Measurements from ENCODE around the gene SLC48A1.
A peak's percentile ranks its signal among the peaks of the same experiment; 100 is the strongest.

SLC48A1 gene

DNA sequence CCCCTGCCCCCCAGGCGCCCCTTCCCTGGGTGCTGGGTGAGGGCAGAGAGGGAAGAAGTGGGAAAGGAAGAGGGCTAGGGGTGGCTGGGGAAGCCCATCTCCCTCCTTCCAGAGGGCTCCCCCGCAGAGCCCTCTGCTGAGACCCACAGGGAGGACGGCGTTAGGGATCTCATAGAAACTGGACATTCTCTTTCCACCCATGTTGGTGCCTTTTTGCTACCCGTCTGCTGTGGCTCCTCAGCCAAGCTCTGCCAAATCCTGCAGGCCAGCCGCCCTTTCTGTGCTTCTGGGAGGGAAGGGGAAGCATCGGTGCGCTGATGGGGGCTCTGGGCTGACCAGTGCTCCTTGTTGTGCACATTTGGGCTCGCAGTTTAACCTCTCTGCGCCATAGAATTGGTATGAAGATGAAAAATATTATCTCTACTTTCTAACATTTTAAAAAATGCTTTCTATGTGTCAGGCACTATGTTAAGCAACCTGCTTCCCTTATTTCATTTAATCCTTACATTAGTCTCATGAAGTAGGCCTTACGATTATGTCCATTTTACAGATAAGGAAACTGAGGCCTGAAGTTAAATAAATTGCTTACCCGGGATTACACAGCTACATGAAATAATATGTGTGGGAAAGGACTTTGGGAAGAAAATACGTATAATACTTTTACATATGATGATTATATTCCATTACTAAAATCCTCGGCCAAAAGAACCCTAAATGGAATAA, 981 bp downstream of the SLC48A1 start:
- TF ChIP-seq, protein P1, sequence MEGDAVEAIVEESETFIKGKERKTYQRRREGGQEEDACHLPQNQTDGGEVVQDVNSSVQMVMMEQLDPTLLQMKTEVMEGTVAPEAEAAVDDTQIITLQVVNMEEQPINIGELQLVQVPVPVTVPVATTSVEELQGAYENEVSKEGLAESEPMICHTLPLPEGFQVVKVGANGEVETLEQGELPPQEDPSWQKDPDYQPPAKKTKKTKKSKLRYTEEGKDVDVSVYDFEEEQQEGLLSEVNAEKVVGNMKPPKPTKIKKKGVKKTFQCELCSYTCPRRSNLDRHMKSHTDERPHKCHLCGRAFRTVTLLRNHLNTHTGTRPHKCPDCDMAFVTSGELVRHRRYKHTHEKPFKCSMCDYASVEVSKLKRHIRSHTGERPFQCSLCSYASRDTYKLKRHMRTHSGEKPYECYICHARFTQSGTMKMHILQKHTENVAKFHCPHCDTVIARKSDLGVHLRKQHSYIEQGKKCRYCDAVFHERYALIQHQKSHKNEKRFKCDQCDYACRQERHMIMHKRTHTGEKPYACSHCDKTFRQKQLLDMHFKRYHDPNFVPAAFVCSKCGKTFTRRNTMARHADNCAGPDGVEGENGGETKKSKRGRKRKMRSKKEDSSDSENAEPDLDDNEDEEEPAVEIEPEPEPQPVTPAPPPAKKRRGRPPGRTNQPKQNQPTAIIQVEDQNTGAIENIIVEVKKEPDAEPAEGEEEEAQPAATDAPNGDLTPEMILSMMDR (IDR thresholded peaks at IDR 0.05; ENCODE audit: insufficient read depth, low read length, poor library complexity, severe bottlenecking): no peak
- DNase-seq (ENCODE audit: extremely low read depth, insufficient read length): no peak
- peak overlapping the region; percentile 61 for H3K4me3 ChIP-seq (replicated peaks; ENCODE audit: low read depth, low read length)

DNA sequence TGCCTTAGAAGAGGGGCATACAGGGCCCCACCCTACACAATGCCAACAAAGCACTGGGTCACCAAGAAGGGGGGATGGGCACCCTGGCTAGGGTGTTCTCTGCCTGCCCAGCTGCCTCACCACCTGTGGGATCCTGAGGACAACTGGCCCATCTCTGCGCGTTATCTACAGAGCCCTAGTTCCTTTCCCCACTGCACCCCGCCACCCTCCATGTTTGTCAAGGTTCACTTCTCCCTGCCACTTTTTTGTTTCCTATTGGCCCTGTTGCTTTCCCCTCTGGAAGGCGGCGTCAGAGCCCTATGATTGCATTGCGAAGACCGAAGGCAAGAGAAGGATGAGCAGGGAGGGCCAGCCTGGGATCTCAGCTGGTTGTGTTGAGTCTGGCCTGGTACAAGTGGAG, 1.6 kb downstream of the SLC48A1 start:
- no peaks in the 10 kb centered on the region for H3K27me3 ChIP-seq (replicated peaks; ENCODE audit: control insufficient read depth, insufficient read depth, low read length)
- TF ChIP-seq, protein P1 (IDR thresholded peaks at IDR 0.05; ENCODE audit: insufficient read depth, low read length, poor library complexity, severe bottlenecking): no peak
- H3K4me3 ChIP-seq (replicated peaks; ENCODE audit: low read depth, low read length): no peak overlapping the region
- no peak for DNase-seq (ENCODE audit: extremely low read depth, insufficient read length)
- no peaks in the 10 kb centered on the region for H3K36me3 ChIP-seq (ENCODE audit: control insufficient read depth, insufficient read depth, low read length)

More for the DNA sequence above, 981 bp downstream of the SLC48A1 start:
- Histone ChIP-seq H3K36me3 (ENCODE audit: control insufficient read depth, insufficient read depth, low read length) (no peaks in the 10 kb centered on the region), H3K27me3 (replicated peaks; ENCODE audit: control insufficient read depth, insufficient read depth, low read length) (no peaks in the 10 kb centered on the region)

DNA sequence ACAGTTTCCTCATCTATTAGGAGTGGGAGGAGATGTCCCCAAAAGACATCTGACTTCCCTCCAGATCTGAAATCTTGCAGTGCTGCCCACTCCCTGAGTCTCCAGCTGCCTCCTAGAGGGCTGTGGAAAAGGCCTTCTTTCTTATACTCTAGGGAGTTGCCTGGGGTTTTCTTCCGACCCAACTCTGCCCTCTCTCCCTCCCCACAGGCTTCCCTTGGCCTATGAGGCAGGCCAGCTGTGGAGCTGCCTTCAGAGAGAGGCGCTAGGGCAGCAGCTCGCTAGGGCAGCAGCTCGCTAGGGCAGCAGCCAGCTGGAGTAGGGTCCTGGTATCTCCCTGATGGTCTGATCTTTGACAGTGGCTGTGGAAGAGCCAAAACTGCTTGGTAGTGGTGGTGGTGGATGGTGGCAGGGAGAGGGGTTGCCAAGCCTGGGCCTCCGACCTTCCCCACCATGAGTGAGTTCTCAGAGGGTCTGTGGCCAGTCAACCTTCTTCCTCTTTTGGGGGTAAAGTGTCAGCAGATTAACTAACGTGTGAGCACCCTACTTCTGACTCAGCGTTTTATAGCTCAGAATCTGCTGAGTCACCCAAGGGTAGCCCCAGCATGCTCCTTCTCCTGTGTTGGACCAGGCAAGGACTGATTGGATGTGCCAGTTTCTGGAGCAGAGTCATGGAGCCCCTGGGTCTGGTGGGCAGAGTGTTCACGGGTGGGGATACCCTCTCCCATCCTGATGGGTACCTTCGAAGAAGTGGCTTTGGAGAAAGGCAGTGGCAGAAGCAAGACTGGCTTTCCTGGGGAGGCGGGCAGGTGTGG, 2.3 kb downstream of the SLC48A1 start:
- DNase-seq (ENCODE audit: extremely low read depth, insufficient read length): no peak
- Histone ChIP-seq H3K36me3 (ENCODE audit: control insufficient read depth, insufficient read depth, low read length) (no peaks in the 10 kb centered on the region), H3K27me3 (replicated peaks; ENCODE audit: control insufficient read depth, insufficient read depth, low read length) (no peaks in the 10 kb centered on the region), H3K4me3 (replicated peaks; ENCODE audit: low read depth, low read length) (no peak overlapping the region)
- TF ChIP-seq, protein P1 (IDR thresholded peaks at IDR 0.05; ENCODE audit: insufficient read depth, low read length, poor library complexity, severe bottlenecking): no peak

DNA sequence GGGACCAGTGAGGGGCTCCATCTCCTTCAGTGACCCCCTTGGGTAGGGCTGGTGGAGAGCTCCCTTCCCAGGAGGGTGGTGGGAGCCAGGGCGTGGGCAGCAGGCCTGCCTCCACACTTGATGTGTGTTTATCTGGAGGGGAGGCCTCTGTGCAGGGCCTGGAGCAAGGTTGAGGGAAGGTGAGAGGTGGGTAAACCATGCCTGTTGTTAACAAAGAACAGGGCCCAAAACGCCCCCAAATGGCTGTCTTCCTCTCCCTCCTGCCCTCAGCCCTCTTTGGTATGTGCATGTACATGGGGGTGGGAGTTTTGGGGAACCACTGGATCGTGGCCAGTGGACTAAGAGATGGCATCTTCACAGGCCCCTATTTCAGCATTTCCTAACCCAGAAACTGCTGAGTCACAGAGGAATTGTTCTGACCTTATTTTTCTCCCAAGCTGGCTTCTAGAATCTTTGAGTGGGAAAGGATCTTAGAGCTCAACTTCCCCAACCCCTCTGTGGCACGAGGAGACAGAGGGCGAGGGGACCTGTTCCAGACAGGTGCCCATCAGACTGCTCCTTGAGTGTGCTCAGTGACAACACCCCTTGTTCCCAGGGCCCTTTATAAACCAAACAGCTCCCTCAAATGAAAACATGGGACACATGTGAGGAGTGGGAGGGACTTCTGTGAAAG, 3.6 kb downstream of the SLC48A1 start:
- no peak overlapping the region for H3K4me3 ChIP-seq (replicated peaks; ENCODE audit: low read depth, low read length)
- H3K27me3 ChIP-seq (replicated peaks; ENCODE audit: control insufficient read depth, insufficient read depth, low read length): no peaks in the 10 kb centered on the region
- DNase-seq (ENCODE audit: extremely low read depth, insufficient read length): no peak
- no peaks in the 10 kb centered on the region for H3K36me3 ChIP-seq (ENCODE audit: control insufficient read depth, insufficient read depth, low read length)
- TF ChIP-seq, protein P1 (IDR thresholded peaks at IDR 0.05; ENCODE audit: insufficient read depth, low read length, poor library complexity, severe bottlenecking): no peak

DNA sequence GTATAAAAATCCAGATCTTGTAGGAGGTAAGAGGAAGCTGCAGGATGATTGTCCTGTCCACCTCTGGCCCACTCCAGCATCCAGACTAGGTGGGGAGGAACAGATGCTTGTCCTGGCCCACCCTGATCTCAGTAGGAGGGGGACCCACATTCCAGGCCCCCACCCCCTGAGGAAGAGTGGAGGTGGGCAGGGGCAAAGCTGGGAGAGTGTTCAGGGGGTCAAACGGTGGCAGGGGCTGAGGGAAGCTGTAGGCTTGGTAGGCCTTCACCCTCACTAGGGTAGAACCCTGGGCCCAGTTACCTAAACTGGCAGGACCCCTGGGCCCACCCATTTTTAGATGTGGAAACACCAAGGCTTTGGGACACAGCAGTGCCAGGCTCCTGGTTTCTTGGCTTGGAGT, 4.1 kb downstream of the SLC48A1 start:
- H3K4me3 ChIP-seq (replicated peaks; ENCODE audit: low read depth, low read length): no peak overlapping the region
- TF ChIP-seq, protein P1 (IDR thresholded peaks at IDR 0.05; ENCODE audit: insufficient read depth, low read length, poor library complexity, severe bottlenecking): no peak
- DNase-seq (ENCODE audit: extremely low read depth, insufficient read length): no peak
- H3K36me3 ChIP-seq (ENCODE audit: control insufficient read depth, insufficient read depth, low read length): no peaks in the 10 kb centered on the region
- H3K27me3 ChIP-seq (replicated peaks; ENCODE audit: control insufficient read depth, insufficient read depth, low read length): no peaks in the 10 kb centered on the region
